PFSK-1 (cell line): ENCODE data around the gene MAPK8IP3.

Experiments
- POLR2AphosphoS5 ChIP-seq: IDR thresholded peaks from 2 replicates; pipeline ENCODE4 v1.6.1; 2012; ENCODE audit warnings: low read depth, mild to moderate bottlenecking, control low read depth, low read length, moderate library complexity
- SIN3A ChIP-seq: IDR thresholded peaks from 2 replicates; pipeline ENCODE4 v1.6.1; 2012; ENCODE audit warnings: mild to moderate bottlenecking, low read length, moderate library complexity, borderline replicate concordance; ENCODE audit not compliant: insufficient read depth
- TAF1 ChIP-seq: IDR thresholded peaks from 2 replicates; pipeline ENCODE4 v1.6.1; 2012; ENCODE audit warnings: low read length, control low read depth, borderline replicate concordance; ENCODE audit not compliant: insufficient read depth
- TF ChIP-seq, protein P1 (sequence below), 2 experiments: IDR thresholded peaks; 2 replicates each; pipeline versions ENCODE4 v1.6.1 to v1.8.0; 2011 to 2012; ENCODE audit warnings: low read depth in 2 of 2, low read length in 2 of 2, control low read depth in 1 of 2, inconsistent platforms in 1 of 2, mild to moderate bottlenecking in 1 of 2, moderate library complexity in 1 of 2; ENCODE audit not compliant: insufficient read depth in 1 of 2

- TF ChIP-seq, protein P1, sequence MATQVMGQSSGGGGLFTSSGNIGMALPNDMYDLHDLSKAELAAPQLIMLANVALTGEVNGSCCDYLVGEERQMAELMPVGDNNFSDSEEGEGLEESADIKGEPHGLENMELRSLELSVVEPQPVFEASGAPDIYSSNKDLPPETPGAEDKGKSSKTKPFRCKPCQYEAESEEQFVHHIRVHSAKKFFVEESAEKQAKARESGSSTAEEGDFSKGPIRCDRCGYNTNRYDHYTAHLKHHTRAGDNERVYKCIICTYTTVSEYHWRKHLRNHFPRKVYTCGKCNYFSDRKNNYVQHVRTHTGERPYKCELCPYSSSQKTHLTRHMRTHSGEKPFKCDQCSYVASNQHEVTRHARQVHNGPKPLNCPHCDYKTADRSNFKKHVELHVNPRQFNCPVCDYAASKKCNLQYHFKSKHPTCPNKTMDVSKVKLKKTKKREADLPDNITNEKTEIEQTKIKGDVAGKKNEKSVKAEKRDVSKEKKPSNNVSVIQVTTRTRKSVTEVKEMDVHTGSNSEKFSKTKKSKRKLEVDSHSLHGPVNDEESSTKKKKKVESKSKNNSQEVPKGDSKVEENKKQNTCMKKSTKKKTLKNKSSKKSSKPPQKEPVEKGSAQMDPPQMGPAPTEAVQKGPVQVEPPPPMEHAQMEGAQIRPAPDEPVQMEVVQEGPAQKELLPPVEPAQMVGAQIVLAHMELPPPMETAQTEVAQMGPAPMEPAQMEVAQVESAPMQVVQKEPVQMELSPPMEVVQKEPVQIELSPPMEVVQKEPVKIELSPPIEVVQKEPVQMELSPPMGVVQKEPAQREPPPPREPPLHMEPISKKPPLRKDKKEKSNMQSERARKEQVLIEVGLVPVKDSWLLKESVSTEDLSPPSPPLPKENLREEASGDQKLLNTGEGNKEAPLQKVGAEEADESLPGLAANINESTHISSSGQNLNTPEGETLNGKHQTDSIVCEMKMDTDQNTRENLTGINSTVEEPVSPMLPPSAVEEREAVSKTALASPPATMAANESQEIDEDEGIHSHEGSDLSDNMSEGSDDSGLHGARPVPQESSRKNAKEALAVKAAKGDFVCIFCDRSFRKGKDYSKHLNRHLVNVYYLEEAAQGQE (IDR thresholded peaks at IDR 0.05; ENCODE audit: insufficient read depth in 1 of 2, low read depth in 2 of 2, low read length in 2 of 2), result no peak
- no peak for TF ChIP-seq TAF1
- TF ChIP-seq POLR2AphosphoS5, result peak; percentile 71
- TF ChIP-seq SIN3A, result no peak
Measured at GRCh38 chr16:1677942-1678499, 28.0 kb upstream of the MAPK8IP3 start, which contains the start of gene JPT2.
